Prostate gland (tissue), 2 donors: ENCODE results near the gene PRKAR2A.

Experiments
- CTCF ChIP-seq, 4 experiments: fragments of 200-600 bp in 2 of 4; fragments of 450-650 bp in 2 of 4; sonication (generic) in 2 of 4; IDR thresholded peaks; 1 replicate in 3 of 4; 2 replicates in 1 of 4; pipeline ENCODE4 v1.5.1; 2016 to 2019; ENCODE audit warnings: antibody characterized with exemption in 4 of 4, mild to moderate bottlenecking in 2 of 4, moderate library complexity in 2 of 4
- POLR2A ChIP-seq: fragments of 450-650 bp; IDR thresholded peaks from one replicate; pipeline ENCODE4 v1.6.1; 2016; ENCODE audit warnings: antibody characterized with exemption, mild to moderate bottlenecking
- POLR2AphosphoS5 ChIP-seq: sonication (generic); formaldehyde crosslinking; IDR thresholded peaks from one replicate; pipeline ENCODE4 v1.6.1; 2017; ENCODE audit warnings: antibody characterized with exemption

GRCh38 chr3:48750856-48751255 is 96.8 kb downstream of the PRKAR2A start:
- TF ChIP-seq CTCF (IDR thresholded peaks at IDR 0.05) (no peak), POLR2AphosphoS5 (no peak), POLR2A (no peak)
